HG03039 (cell line): ENCODE results near the gene C16orf74.

Experiments
- ATAC-seq: cut with Tn5 transposase; IDR thresholded peaks from one replicate; pipeline ENCODE4 v1.9.1; 2021; ENCODE audit warnings: mild to moderate bottlenecking, moderate library complexity; ENCODE audit not compliant: unreplicated experiment

C16orf74 gene

DNA sequence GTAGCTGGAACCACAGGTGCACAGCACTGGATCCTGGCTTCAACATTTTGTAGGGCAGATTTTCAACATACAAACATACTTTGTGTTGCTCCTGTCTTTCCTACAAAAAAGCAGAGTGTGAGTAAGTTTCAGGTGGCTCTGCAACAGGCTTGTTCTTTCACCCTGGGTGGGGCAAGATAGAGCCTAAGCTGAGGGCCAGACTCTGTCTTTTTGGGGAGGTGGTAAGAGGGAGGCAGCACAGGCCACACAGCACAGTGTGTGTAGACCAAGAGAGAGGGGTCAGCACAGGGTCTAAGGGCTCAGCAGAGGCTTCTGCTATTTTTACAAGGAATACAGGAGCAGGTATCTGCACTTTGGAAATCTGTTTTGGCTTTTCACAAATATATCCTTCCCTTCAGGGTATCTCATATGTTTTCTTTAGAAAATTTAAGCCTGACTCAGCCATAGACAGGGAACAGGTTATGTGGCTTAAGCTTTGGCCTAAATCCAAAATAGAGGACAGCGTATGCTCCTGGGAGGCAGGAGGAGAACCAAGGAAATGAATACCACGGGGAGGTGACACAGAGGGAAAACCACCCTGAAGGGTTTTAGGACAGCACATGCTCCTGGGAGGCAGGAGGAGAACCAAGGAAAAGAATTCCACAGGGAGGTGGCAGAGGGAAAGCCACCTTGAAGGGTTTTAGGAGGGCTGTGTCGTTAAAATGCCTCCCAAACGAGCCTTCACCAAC is 26.9 kb upstream of the C16orf74 start:
- no peak for ATAC-seq

- no peak for ATAC-seq
Observed at GRCh38 chr16:85774811-85775210, 23.9 kb upstream of the C16orf74 start.

DNA sequence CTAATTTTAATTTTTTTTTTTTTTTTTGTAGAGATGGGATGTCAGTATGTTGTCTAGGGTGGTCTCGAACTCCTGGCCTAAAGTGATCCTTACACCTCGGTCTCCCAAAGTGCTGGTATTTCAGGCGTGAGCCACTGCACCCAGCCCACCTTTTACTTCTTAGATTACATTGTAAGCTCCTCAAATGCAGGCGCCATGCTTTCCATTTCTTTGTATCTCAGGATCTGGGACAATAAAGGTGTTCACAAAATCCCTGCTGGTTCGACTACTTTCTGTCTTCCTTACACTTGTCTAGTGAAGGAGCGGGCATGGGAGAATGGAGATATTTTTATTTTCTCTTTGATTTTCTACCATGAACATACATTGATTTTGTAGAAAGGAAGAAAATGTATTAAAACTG is 23.2 kb upstream of the C16orf74 start:
- ATAC-seq, result no peak

DNA sequence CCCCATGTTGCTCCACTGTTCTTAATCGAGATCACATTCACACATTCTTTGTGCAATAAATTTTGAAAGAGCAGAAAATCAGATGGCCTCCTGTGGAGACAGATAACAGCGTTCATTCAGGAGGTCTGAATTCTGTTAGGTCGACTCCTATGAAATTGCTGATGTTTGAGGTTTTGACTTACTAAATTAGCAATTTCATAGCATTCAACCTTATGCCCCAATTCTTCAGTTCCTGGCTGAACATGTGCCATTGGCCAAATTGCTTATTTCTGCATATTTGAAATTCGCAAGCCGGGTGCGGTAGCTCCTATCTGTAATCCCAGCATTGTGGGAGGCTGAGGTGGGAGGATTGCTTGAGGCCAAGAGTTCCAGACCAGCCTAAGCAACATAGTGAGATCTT is 22.1 kb upstream of the C16orf74 start:
- ATAC-seq, result no peak

DNA sequence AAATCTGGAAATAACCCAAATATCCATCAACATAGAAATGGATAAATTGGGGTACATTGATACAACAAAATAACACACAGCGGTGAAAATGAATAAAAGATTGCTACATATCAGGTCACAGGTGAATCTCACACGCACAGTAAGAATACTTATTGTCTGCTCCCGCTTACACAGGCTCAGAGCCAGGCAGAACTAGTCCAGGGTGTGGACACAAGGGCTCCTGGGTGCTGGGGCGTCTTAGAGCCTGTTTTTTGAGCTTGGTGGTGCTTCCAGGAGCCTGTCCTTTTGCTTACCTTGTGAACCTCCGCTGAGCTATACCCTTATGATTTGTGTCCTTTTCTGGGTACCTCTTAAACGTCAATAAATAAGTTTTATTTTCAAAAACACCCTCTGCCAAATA is 19.8 kb upstream of the C16orf74 start:
- ATAC-seq, result no peak

GRCh38 chr16:85768199-85768598 is 17.3 kb upstream of the C16orf74 start:
- no peak for ATAC-seq

DNA sequence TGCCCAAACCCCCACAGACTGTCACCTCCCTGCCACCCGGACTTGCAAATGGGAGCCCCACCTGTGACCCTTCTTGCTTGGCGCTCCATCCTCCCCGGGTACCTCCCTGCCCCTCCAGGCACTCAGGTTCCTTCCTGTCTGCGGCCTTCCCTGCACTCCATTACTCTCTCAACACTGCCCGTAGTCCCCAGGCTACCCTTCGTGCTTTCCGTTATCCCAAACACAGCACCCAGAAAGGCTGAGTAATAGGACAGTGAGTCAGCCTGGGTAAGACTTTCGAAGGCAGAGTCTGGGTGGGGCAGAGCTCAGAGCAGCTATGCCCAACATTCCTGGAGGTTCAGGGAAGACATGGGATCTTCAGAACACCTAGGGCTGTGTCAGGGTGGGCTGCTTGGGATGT is 16.6 kb upstream of the C16orf74 start:
- ATAC-seq, result no peak

DNA sequence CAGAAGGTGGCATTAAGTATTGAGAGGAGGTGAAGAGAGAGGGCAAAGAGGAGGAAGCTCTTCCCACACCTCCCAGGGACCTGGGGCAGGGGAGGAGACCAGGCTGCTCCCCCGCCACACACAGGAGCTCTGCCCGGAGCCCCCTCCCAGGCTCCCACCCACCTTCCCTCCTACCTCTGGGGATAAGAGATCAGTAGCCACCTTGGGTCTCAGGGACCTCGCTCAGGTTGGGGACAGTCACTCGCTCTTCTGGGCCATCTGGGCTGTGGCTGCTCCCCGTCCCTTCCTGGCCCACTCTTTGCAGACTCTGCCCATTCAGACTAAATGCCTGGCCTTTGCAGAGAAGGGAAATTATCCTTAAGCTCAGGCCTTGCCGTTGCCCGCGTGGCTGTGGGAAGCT is 14.9 kb upstream of the C16orf74 start:
- ATAC-seq, result no peak

GRCh38 chr16:85765211-85765610 is 14.3 kb upstream of the C16orf74 start:
- no peak for ATAC-seq

DNA sequence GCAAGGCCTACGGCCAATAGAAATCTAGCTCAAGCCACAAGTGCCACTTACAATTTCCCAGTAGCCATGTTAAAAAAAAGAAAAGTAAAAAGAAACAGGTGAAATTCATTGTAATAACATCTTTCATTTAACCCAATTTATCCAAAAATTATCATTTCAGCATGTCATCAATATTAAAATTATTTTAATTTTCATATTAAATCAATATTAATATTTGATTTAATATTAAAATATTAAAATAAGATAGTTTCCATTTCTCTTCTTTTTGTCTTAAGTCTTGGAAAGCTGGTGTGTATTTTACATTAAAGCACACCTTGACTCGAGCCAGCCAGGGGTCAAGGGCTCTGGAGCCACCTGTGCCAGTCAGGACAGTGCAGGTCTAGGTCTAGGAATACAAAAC is 12.7 kb upstream of the C16orf74 start:
- no peak for ATAC-seq

- ATAC-seq, result no peak
Observed at GRCh38 chr16:85762970-85763369, 12.1 kb upstream of the C16orf74 start.

- no peak for ATAC-seq
Observed at GRCh38 chr16:85761861-85762260, 11.0 kb upstream of the C16orf74 start.

- ATAC-seq, result no peak
Observed at GRCh38 chr16:85759631-85760419, 8.9 kb upstream of the C16orf74 start.

DNA sequence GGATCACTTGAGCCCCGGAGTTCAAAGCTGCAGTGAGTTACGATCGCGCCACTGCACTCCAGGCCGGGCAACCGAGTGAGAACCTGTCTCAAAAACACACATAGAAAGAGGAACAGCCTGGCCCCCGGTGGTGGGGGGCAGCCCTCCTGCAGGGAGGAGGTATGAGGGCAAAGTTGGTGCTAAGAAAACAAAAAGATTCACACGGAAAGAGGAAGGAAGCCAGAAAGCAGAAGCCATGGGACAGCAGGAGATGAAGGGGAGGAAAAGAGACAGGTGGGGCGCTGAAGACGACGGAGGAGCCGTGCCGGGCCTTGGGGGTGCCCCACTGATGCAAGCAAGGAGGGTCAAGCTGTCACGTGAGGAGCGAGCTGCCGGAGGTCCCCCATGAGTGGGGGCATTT is 8.2 kb upstream of the C16orf74 start:
- ATAC-seq, result no peak

DNA sequence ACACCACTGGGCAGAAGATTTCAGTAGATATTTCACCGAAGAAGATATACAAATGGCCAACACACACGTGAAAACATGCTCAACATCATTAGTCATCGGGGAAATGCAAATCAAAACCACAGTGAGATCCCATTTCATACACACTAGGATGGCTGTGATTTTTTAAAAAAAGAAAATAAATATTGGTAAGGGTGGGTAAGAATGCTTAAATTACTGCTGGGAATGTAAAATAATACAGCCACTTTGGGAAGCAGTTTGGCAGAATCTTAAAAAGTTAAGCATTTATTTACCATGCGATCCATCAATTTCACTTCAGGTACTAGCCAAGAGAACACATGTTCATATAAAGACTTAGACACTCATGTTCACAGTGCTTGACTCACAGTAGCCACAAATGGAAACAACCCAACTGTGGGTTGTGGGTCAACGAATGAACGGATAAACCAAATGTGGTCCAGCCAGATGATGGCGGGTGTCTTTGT is 6.5 kb upstream of the C16orf74 start:
- ATAC-seq, result no peak

- ATAC-seq, result peak; percentile 57
Observed at GRCh38 chr16:85755929-85756768, 5.3 kb upstream of the C16orf74 start.

DNA sequence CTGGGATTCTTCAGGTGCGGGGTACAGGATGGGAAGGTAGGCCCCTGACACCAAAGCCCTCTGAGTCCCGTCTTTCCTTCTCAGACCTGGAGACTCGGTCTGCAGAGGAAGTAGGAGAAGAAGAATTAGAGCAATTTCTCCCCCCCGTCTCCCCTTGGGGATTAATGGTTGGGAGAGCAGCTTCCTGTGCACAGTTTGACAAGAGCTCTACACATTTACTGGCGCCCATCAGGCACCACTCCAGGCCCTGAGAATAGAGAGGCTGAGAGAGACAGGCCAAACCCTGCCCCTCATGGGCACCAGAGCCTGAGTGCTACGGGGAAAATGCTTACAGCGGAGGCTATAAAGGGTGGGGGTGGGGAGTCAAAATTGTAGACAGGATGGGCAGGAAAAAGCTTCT is 3.5 kb upstream of the C16orf74 start:
- no peak for ATAC-seq

GRCh38 chr16:85753976-85754375 is 3.1 kb upstream of the C16orf74 start:
- ATAC-seq, result no peak

DNA sequence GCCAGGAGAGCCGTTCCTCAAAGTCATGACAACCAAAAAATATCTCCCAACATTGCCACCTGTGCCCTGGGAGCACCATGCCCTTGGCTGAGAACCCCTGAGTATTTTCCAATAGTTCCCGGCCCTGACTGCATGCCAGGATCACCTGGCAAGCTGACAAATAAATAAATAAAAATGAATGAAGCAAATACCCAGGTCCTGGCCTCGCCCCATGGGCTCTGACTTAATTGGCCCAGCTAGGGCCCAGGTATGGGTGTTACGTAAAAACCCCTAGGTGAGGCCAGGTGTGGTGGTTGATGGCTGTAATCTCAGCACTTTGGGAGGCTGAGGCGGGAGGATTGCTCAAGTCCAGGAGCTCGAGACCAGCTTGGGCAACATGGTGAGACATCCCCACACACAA is 2.7 kb upstream of the C16orf74 start:
- ATAC-seq, result no peak

DNA sequence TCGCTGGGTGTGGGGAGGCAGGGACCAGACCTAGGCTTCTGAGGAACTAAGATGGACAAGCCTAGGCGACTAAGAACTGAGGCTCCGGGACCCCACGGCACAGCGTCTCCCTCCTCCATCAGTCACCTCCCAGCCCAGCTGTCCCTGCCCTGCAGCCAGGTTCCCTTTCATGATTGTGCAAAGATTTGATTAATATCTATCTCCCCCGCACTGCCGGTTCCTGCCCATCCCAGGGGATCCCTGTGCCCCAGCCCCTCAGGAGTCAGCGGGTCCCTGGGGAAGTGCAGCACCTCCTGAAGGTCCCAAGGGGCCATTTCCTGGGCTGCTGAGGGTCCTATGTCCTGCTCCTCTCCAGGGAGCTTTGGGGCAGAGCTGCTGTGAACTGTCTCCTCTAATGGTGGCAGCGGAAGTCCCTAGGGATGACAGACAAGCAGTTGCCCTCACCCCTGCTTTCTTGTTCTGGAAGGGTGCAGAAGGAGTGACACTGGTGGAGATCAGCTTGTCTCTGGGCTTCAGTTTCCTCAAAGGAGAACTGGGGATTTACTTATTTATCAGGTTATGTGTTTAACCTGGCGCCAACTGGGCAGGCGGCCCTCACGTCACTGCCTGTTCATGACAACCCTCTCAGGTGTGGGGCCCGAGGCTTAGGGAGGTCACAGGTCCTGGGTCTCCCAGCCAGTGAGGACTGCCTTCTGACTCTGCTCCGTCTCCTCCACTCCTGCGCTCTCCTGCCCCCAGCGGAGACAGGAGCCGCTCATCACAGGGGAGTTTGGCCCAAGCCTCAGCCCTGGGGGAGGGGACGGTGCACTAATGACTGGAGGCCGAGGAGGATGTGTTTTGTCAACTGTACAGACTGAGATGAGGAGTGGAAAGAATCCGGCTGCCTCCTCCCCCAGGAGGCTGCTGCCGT is 1.9 kb upstream of the C16orf74 start:
- no peak for ATAC-seq
